CD4-positive, alpha-beta T cell treated with Interleukin-10 for 1 hour (primary cell): ENCODE data around the gene PTPRF.
"Not testable (repeated sequence)": the region's sequence is repeated elsewhere in the genome, so short reads cannot be mapped to it uniquely, and the experiment has no call there.

Source experiments
- DNase-seq: peaks from one replicate; pipeline ENCODE4 v3.0.0-alpha.2; 2020

PTPRF gene

GRCh38 chr1:43613075-43613942 is 82.6 kb downstream of the PTPRF start:
- no peak for DNase-seq

DNA sequence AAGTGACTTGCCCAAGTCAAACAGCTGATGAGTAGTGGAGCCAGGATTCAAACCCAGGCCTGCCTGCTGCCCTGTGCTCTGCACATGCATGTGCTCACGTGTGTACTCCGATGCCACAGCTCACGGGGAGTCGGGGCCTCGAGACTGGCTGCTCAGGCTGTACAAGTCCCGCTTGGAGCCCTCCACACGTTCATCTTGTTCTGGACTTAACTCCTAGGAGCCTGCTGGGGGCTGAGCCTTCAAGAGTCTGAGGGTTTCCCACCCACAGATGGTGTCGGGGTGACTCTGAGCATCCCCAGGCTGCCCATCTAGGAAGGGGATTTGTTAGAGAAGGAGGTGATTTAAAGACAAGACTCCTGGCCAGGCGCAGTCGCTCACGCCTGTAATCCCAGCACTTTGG is 83.5 kb downstream of the PTPRF start:
- DNase-seq, result no peak

GRCh38 chr1:43614891-43615290 is 84.2 kb downstream of the PTPRF start:
- no peak for DNase-seq

DNA sequence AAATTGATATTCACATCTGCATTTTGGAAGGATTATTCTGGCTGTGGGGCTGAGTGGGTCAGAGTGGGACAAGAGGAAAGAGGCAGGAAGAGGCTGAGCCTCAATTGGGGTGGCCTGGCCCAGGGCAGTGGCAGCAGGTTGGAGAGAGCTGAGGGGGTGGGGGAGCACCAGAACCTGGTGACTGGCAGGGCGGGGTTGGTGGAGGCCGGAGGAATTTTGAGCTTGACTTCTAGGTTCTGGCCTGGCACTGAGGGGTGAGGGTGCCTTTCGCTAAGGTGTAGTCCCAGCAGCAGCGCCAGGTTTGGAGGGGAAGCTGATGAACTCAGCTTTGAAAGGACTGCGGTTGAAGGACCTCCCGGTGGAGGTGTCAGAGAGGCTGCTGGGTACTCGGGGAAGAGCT is 85.7 kb downstream of the PTPRF start:
- DNase-seq, result no peak

- DNase-seq, result no peak
These were observed 86.3 kb downstream of the PTPRF start for GRCh38 chr1:43617011-43617410.

DNA sequence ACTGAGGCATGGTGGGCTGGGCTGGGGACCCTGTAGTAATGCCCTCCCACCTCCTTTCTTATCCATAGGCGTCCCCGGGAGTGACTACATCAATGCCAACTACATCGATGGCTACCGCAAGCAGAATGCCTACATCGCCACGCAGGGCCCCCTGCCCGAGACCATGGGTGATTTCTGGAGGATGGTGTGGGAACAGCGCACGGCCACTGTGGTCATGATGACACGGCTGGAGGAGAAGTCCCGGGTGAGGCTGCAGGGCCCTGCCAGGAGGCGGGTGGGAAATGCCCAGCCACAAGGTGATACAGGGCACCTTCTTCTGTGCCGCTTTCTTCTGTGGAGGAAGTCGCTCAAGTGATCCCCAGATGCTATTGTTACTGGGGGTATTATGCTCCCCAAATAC is 87.0 kb downstream of the PTPRF start:
- no peak for DNase-seq

DNA sequence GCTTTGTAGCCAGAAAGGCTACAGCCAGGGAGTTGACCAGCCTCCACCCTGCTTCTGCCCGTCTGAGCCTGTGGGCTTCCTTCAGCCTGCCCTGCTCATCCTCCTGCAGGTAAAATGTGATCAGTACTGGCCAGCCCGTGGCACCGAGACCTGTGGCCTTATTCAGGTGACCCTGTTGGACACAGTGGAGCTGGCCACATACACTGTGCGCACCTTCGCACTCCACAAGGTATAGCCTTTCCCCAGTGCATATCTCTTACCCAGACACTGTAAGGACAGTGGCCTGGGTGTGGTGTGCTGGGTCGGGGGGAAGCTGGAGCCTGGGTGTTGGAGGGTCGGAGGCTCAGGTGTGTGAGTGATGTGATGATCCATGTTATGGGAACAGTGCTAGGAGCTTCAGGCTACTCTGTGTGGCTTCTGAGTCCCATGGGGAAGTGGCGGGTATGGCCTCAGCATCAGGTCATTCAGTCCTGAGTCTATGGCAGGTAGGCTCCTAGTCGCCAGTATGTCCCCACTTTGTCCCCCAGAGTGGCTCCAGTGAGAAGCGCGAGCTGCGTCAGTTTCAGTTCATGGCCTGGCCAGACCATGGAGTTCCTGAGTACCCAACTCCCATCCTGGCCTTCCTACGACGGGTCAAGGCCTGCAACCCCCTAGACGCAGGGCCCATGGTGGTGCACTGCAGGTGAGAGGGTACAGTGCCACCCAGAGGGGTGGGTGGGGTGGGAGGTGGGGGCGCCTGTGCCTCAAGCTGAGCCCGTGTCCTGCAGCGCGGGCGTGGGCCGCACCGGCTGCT is 88.0 kb downstream of the PTPRF start:
- no peak for DNase-seq

- DNase-seq, result no peak
These were observed 88.7 kb downstream of the PTPRF start for GRCh38 chr1:43619314-43619790.

DNA sequence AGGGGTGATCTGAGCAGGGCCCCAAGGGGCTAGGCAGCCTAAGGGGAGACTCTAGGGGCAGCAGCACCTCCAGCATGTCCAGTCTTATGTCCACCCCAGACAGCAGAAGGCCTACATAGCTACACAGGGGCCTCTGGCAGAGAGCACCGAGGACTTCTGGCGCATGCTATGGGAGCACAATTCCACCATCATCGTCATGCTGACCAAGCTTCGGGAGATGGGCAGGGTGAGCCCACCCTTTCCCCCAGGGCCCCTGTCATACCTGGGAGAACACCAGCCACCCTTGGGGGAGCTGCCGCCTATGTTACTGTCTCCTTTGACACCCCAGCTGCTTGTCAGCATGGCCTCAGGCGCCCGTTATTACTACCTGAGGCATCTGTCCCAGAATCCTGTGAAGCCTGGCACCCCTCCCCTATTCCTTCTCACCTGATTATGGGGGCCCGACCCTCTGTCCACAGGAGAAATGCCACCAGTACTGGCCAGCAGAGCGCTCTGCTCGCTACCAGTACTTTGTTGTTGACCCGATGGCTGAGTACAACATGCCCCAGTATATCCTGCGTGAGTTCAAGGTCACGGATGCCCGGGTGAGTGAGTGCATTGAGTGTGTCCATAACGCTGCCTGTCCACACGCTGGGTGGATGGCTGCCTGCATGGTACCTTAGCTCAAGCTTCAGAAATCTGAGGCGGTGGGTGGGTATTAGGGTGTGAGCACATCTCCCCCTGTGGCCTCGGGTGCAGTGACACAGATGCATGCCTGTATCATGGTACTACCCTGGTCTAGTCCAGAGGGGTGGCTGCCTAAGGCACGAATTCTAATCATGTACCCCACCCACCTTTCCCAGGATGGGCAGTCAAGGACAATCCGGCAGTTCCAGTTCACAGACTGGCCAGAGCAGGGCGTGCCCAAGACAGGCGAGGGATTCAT is 89.6 kb downstream of the PTPRF start:
- DNase-seq, result no peak

- DNase-seq, result no peak
These were observed 90.3 kb downstream of the PTPRF start for GRCh38 chr1:43620956-43621355.

- no peak for DNase-seq
These were observed 90.7 kb downstream of the PTPRF start for GRCh38 chr1:43621386-43621785.

GRCh38 chr1:43621861-43622260 is 91.2 kb downstream of the PTPRF start:
- no peak for DNase-seq

- DNase-seq, result no peak
These were observed 91.8 kb downstream of the PTPRF start for GRCh38 chr1:43622471-43622870.

GRCh38 chr1:43622901-43623780 is 92.5 kb downstream of the PTPRF start:
- DNase-seq, result no peak

- DNase-seq, result no peak
These were observed 94.5 kb downstream of the PTPRF start for GRCh38 chr1:43625063-43625780.

DNA sequence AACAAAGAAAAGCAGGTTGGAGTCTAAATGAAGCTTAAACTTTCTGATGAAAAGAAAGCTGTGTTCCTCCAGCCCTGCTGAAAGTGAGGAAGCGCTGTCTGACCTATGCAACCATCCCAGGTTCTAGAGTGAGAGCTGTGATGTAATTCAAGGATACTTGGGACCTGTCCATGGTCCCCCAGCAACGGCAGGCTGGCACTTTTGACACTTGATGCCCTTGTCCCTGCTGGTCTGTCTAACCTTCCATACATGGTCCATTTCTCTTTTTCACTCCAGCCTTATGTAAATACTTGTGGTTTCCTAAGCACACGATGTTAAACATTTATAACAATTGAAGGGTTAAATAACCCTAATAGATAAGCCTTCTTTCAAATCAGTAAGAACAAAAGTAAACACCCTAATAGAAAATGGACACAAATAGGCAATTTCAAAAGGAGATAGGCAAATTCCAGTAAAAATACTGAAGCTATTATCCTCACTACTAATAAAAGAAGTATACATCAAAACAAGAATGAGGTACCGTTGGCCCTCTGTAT is 101.5 kb downstream of the PTPRF start:
- no peak for DNase-seq

GRCh38 chr1:43634721-43635120 is 104.0 kb downstream of the PTPRF start:
- no peak for DNase-seq

GRCh38 chr1:43636006-43636641 is 105.4 kb downstream of the PTPRF start:
- DNase-seq, result no peak

GRCh38 chr1:43637267-43637666 is 106.6 kb downstream of the PTPRF start:
- DNase-seq, result no peak

- not testable (repeated sequence) for DNase-seq
These were observed 107.7 kb downstream of the PTPRF start for GRCh38 chr1:43638381-43638780.
